K562 (cell line): ENCODE results near the gene NBPF11. TPM values are rescaled to one million over a fixed set of nuclear protein-coding genes. Genes with fewer than 3 reads are reported as not detected.
A peak's percentile ranks its signal among the peaks of the same experiment; 100 is the strongest.

ENCODE experiments used
- ATAC-seq: fragments of 200-7000 bp; cut with Tn5 transposase; 3 replicates; pipeline ENCODE4 v1.9.1; 2020; ENCODE audit warnings: moderate library complexity
- BruUV-seq: library from RNA; stranded (reverse); fragments of 400-500 nt; replicated peaks from 2 replicates; lab custom pipeline; 2021; lab: Mats Ljungman, UMichigan
- CTCF ChIA-PET: fragments of 300-600 bp; formaldehyde crosslinking; extraction: SDS; loops from one replicate; lab custom pipeline; 2021; ENCODE audit warnings: low intra/inter-chr PET ratio; lab: Yijun Ruan, JAX
- POLR2A ChIA-PET: fragments of 300-600, 350-650 bp; sonication (Branson Sonifier 250); formaldehyde crosslinking; extraction: SDS; loops from one replicate; lab custom pipeline; 2021; ENCODE audit warnings: antibody characterized with exemption, inconsistent platforms; lab: Yijun Ruan, JAX
- DNase-seq, 4 experiments: peaks; one replicate each; pipeline versions ENCODE4 v3.0.0 to v3.0.0-alpha.2; 2011 to 2018; ENCODE audit warnings: low spot score in 3 of 4, mixed read lengths in 3 of 4; ENCODE audit errors: extremely low read depth in 1 of 4
- FAIRE-seq: peaks from 2 replicates; lab custom pipeline; 2011; peaks lifted over from hg19 to GRCh38; lab: Jason Lieb, UNC
- H2AFZ ChIP-seq: 2 replicates; pipeline ENCODE4 v1.6.0; 2011; ENCODE audit warnings: low read depth, low read length, control low read depth, inconsistent platforms
- H3K27ac ChIP-seq: fragments of 200-600 bp; 3 replicates; pipeline ENCODE4 v1.8.0; 2011; ENCODE audit warnings: low read depth, mild to moderate bottlenecking, control low read depth, inconsistent platforms, low read length, moderate library complexity, mixed read lengths; ENCODE audit errors: extremely low read depth
- H3K27me3 ChIP-seq, 2 experiments: fragments of 300-600 bp in 1 of 2; 2 replicates in 1 of 2; 3 replicates in 1 of 2; pipeline versions ENCODE4 v1.6.0 to v1.8.0; 2011; ENCODE audit warnings: inconsistent platforms in 2 of 2, low read length in 2 of 2, mild to moderate bottlenecking in 1 of 2, mixed read lengths in 1 of 2, moderate library complexity in 1 of 2; ENCODE audit not compliant: control insufficient read depth in 2 of 2, insufficient read depth in 2 of 2
- H3K36me3 ChIP-seq: fragments of 300-600 bp; 3 replicates; pipeline ENCODE4 v1.8.0; 2011; ENCODE audit warnings: mild to moderate bottlenecking, low read length, inconsistent platforms; ENCODE audit not compliant: control insufficient read depth, insufficient read depth
- H3K4me1 ChIP-seq, 2 experiments: fragments of 200-600 bp in 1 of 2; replicated peaks in 1 of 2; 2 replicates in 1 of 2; 3 replicates in 1 of 2; pipeline versions ENCODE4 v1.5.1 to v1.8.0; 2011; ENCODE audit warnings: inconsistent platforms in 2 of 2, low read length in 2 of 2, mild to moderate bottlenecking in 1 of 2, mixed read lengths in 1 of 2, moderate library complexity in 1 of 2; ENCODE audit not compliant: control insufficient read depth in 2 of 2, insufficient read depth in 2 of 2
- H3K4me2 ChIP-seq: 2 replicates; pipeline ENCODE4 v1.6.1; 2011; ENCODE audit warnings: low read length, control low read depth, inconsistent platforms, mixed read lengths; ENCODE audit not compliant: insufficient read depth
- H3K4me3 ChIP-seq: fragments of 200-600 bp; sonication (generic), shearing (Covaris generic); 2 replicates; pipeline ENCODE4 v1.5.1; 2016; ENCODE audit warnings: control low read depth, inconsistent platforms
- H3K79me2 ChIP-seq: fragments of 200-600 bp; 3 replicates; pipeline ENCODE4 v1.8.0; 2011; ENCODE audit warnings: low read length, inconsistent platforms; ENCODE audit not compliant: control insufficient read depth, insufficient read depth
- H3K9ac ChIP-seq, 2 experiments: 2 replicates each; pipeline versions ENCODE4 v1.6.0 to v1.6.1; 2011; ENCODE audit warnings: low read depth in 2 of 2, low read length in 2 of 2, control low read depth in 1 of 2, inconsistent platforms in 1 of 2, mild to moderate bottlenecking in 1 of 2, mixed read lengths in 1 of 2; ENCODE audit not compliant: insufficient read depth in 1 of 2
- H3K9me1 ChIP-seq: one replicate; pipeline ENCODE4 v1.6.0; 2011; ENCODE audit warnings: inconsistent platforms, mild to moderate bottlenecking, low read length, moderate library complexity; ENCODE audit not compliant: control insufficient read depth, insufficient read depth
- H3K9me3 ChIP-seq: replicated peaks from 2 replicates; pipeline ENCODE4 v1.5.1; 2011; ENCODE audit warnings: low read depth, low read length, inconsistent platforms; ENCODE audit not compliant: control insufficient read depth, insufficient read depth
- H4K20me1 ChIP-seq: replicated peaks from 2 replicates; pipeline ENCODE4 v1.6.1; 2011; ENCODE audit warnings: low read length, inconsistent platforms, mixed read lengths; ENCODE audit not compliant: control insufficient read depth, insufficient read depth
- HDAC2 ChIP-seq: fragments of 450-650 bp; IDR thresholded peaks from 2 replicates; pipeline ENCODE4 v1.6.1; 2016; ENCODE audit warnings: mild to moderate bottlenecking
- KAT8 ChIP-seq: fragments of 450-650 bp; IDR thresholded peaks from 2 replicates; pipeline ENCODE4 v1.6.1; 2016; ENCODE audit warnings: low read depth, mild to moderate bottlenecking
- SMAD3 ChIP-seq: fragments of 450-650 bp; formaldehyde crosslinking; conservative IDR thresholded peaks from 2 replicates; pipeline ENCODE4 v1.4.0; 2020; ENCODE audit warnings: mild to moderate bottlenecking
- SRSF3 ChIP-seq: fragments of 200-400 bp; formaldehyde crosslinking; IDR thresholded peaks from 2 replicates; pipeline ENCODE4 v1.6.1; 2016; ENCODE audit warnings: mild to moderate bottlenecking, low read length, moderate library complexity; ENCODE audit not compliant: insufficient read depth
- ZNF124 ChIP-seq: sonication (generic); formaldehyde crosslinking; IDR thresholded peaks from 2 replicates; pipeline ENCODE4 v1.8.1; 2022; ENCODE audit warnings: missing genetic modification reagents
- ZNF766 ChIP-seq: fragments of 200-800 bp; sonication (Bioruptor generic); conservative IDR thresholded peaks from 2 replicates; pipeline ENCODE4 v1.6.1; 2016; ENCODE audit warnings: missing genetic modification characterization, missing compliant biosample characterization
- WGBS: fragments of 100-300 bp; shearing (Covaris generic); methylation state at CpG from one replicate; pipeline ENCODE4 v1.1.6; 2016; ENCODE audit warnings: low coverage, mixed read lengths; ENCODE audit not compliant: insufficient coverage; ENCODE audit errors: missing lambda C conversion rate; 5-methylcytosine and 5-hydroxymethylcytosine counted together
- in situ Hi-C: fragments of 300-500 bp; cut with MboI; formaldehyde crosslinking; loops from 4 replicates; pipeline ENCODE4 v1.15.0; 2018; ENCODE audit warnings: inconsistent platforms, mixed read lengths
- intact Hi-C: fragments of 100-400 bp; cut with micrococcal nuclease; formaldehyde crosslinking; loops from 2 replicates; pipeline ENCODE4 v1.14.2; 2022
- polyA plus RNA-seq, 8 experiments: library from polyadenylated mRNA; depleted of rRNA in 4 of 8; stranded (reverse) in 5 of 8; unstranded in 3 of 8; fragments of >200 nt; fragmentation: Nextera tagmentation in 2 of 8; fragmentation: Illumina TruSeq in 1 of 8; extraction: Ambion mirVana in 2 of 8; extraction: Trizol in 1 of 8; gene quantifications; 2 replicates each; pipeline versions ENCODE4 v1.2.1 to v1.2.3, GENCODE V29; 2011 to 2014; ENCODE audit warnings: inconsistent platforms in 1 of 8, missing spikeins in 1 of 8
- total RNA-seq, 7 experiments: library from RNA; depleted of rRNA in 6 of 7; stranded (reverse); fragments of >200 nt in 6 of 7; fragmentation: Illumina TruSeq in 2 of 7; extraction: Trizol in 2 of 7; gene quantifications; 2 replicates each; pipeline versions ENCODE4 v1.2.1 to v1.2.3, GENCODE V29; 2011 to 2021; ENCODE audit warnings: low replicate concordance in 1 of 7
- TF ChIP-seq, protein P1 (sequence below): fragments of 200-800 bp; sonication (Bioruptor generic); IDR thresholded peaks from 2 replicates; pipeline ENCODE4 v1.6.1; 2016; ENCODE audit warnings: missing genetic modification characterization, missing compliant biosample characterization
- TF ChIP-seq, protein P2 (sequence below), 2 experiments: IDR thresholded peaks; 2 replicates each; pipeline ENCODE4 v1.6.1; 2011; ENCODE audit warnings: borderline replicate concordance in 1 of 2, control low read depth in 1 of 2, low read depth in 1 of 2, low read length in 1 of 2, mild to moderate bottlenecking in 1 of 2, mixed read lengths in 1 of 2, moderate library complexity in 1 of 2; ENCODE audit not compliant: insufficient read depth in 1 of 2, insufficient read length in 1 of 2, poor library complexity in 1 of 2, severe bottlenecking in 1 of 2; ENCODE audit errors: extremely low read depth in 1 of 2
- TF ChIP-seq, protein P3 (sequence below): fragments of 450-650 bp; IDR thresholded peaks from 2 replicates; pipeline ENCODE4 v1.6.1; 2017; ENCODE audit warnings: antibody characterized with exemption, mild to moderate bottlenecking

The NBPF11 gene
- total and polyA plus RNA-seq, 9 of the 15 experiments (the other 6 are each of a cell fraction or from before 2014, with no cell fraction given) = 2.8 to 17.0 (median 8.0) TPM

DNA sequence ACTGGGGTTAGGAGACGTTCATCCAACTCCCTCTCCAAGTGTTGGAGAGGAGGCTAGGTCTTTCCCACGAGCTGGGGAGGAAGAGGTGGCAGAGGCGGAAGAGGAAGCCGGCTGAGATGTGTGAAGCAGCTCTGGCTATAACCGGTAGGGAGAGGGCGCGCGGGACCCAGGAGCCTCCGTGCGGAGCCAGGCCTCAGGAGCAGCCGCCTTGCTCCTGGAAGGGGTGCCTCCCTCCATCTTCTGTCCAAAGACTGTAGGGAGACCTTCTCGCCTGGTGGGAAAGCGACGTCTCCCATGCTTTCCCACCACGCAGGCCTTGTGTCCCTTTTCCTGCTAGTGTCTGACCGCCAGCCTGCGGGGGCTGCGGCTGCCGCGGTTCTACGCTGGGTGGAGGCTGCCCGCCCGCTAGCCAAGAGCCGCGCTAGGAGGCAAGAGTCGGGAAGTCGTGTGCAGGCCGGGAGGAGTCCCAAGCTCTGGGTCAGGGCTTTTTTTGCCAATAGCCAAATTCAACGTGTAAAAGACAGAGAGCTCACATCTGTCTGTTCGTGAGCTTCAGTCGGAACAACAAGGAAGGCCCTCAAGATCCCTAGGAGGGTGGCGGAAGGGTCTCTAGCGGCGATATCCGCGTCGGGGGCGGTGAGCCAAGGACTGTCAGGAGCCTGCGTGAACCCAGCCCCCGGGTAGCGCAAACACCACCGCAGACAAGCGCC, 8.4 kb upstream of the NBPF11 start:
- Histone ChIP-seq H3K9me3 (peaks cover 2% of the 10 kb centered on the region; the same call in 1 of the 2 replicates), H3K4me1 (peaks cover 3 to 28% of the 10 kb centered on the region in 2 experiments; a peak in 3 of 5 replicates), H3K4me3 (no peak overlapping the region), H4K20me1 (no peaks in the 10 kb centered on the region), H2AFZ (no peak overlapping the region), H3K36me3 (peaks cover 34% of the 10 kb centered on the region), H3K27ac (no peak overlapping the region), H3K27me3 (no peaks in the 10 kb centered on the region), H3K9ac (no peak overlapping the region), H3K4me2 (no peak overlapping the region), H3K79me2 (peaks cover 28% of the 10 kb centered on the region), H3K9me1 (no peaks in the 10 kb centered on the region)
- intact Hi-C loops = no loop called here
- CTCF ChIA-PET = no interaction called here
- peak in 1 of 4 experiments; percentile 6 for DNase-seq
- 96% methylated on average over 30 of the region's 43 CpGs for WGBS
- POLR2A ChIA-PET = no interaction called here
- no peak for ATAC-seq
- in situ Hi-C loops = loop anchor here (10.0 kb wide), 1 partner anchor 84 kb away; no protein-coding TSS in a partner anchor
- FAIRE-seq = no peak
- BruUV-seq = no TSS peak
- no peak for TF ChIP-seq ZNF766
- TF ChIP-seq, protein P1, sequence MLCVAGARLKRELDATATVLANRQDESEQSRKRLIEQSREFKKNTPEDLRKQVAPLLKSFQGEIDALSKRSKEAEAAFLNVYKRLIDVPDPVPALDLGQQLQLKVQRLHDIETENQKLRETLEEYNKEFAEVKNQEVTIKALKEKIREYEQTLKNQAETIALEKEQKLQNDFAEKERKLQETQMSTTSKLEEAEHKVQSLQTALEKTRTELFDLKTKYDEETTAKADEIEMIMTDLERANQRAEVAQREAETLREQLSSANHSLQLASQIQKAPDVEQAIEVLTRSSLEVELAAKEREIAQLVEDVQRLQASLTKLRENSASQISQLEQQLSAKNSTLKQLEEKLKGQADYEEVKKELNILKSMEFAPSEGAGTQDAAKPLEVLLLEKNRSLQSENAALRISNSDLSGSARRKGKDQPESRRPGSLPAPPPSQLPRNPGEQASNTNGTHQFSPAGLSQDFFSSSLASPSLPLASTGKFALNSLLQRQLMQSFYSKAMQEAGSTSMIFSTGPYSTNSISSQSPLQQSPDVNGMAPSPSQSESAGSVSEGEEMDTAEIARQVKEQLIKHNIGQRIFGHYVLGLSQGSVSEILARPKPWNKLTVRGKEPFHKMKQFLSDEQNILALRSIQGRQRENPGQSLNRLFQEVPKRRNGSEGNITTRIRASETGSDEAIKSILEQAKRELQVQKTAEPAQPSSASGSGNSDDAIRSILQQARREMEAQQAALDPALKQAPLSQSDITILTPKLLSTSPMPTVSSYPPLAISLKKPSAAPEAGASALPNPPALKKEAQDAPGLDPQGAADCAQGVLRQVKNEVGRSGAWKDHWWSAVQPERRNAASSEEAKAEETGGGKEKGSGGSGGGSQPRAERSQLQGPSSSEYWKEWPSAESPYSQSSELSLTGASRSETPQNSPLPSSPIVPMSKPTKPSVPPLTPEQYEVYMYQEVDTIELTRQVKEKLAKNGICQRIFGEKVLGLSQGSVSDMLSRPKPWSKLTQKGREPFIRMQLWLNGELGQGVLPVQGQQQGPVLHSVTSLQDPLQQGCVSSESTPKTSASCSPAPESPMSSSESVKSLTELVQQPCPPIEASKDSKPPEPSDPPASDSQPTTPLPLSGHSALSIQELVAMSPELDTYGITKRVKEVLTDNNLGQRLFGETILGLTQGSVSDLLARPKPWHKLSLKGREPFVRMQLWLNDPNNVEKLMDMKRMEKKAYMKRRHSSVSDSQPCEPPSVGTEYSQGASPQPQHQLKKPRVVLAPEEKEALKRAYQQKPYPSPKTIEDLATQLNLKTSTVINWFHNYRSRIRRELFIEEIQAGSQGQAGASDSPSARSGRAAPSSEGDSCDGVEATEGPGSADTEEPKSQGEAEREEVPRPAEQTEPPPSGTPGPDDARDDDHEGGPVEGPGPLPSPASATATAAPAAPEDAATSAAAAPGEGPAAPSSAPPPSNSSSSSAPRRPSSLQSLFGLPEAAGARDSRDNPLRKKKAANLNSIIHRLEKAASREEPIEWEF (CRISPR knock-in tag) = no peak
- TF ChIP-seq, protein P2, sequence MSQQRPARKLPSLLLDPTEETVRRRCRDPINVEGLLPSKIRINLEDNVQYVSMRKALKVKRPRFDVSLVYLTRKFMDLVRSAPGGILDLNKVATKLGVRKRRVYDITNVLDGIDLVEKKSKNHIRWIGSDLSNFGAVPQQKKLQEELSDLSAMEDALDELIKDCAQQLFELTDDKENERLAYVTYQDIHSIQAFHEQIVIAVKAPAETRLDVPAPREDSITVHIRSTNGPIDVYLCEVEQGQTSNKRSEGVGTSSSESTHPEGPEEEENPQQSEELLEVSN (IDR thresholded peaks at IDR 0.05; ENCODE audit: borderline replicate concordance in 1 of 2, extremely low read depth in 1 of 2, insufficient read depth in 1 of 2, insufficient read length in 1 of 2, low read depth in 1 of 2, low read length in 1 of 2, poor library complexity in 1 of 2, severe bottlenecking in 1 of 2) = peak in 1 of 2 experiments; percentile 28
- no peak for TF ChIP-seq KAT8
- TF ChIP-seq ZNF124 (CRISPR knock-in tag) = no peak
- TF ChIP-seq HDAC2 = no peak
- TF ChIP-seq, protein P3, sequence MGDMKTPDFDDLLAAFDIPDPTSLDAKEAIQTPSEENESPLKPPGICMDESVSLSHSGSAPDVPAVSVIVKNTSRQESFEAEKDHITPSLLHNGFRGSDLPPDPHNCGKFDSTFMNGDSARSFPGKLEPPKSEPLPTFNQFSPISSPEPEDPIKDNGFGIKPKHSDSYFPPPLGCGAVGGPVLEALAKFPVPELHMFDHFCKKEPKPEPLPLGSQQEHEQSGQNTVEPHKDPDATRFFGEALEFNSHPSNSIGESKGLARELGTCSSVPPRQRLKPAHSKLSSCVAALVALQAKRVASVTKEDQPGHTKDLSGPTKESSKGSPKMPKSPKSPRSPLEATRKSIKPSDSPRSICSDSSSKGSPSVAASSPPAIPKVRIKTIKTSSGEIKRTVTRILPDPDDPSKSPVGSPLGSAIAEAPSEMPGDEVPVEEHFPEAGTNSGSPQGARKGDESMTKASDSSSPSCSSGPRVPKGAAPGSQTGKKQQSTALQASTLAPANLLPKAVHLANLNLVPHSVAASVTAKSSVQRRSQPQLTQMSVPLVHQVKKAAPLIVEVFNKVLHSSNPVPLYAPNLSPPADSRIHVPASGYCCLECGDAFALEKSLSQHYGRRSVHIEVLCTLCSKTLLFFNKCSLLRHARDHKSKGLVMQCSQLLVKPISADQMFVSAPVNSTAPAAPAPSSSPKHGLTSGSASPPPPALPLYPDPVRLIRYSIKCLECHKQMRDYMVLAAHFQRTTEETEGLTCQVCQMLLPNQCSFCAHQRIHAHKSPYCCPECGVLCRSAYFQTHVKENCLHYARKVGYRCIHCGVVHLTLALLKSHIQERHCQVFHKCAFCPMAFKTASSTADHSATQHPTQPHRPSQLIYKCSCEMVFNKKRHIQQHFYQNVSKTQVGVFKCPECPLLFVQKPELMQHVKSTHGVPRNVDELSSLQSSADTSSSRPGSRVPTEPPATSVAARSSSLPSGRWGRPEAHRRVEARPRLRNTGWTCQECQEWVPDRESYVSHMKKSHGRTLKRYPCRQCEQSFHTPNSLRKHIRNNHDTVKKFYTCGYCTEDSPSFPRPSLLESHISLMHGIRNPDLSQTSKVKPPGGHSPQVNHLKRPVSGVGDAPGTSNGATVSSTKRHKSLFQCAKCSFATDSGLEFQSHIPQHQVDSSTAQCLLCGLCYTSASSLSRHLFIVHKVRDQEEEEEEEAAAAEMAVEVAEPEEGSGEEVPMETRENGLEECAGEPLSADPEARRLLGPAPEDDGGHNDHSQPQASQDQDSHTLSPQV = no peak
- no peak for TF ChIP-seq SMAD3 (CRISPR knock-in tag)
- no peak for TF ChIP-seq SRSF3
